ENCODE results near the gene VAT1L. TPM values are rescaled to one million over a fixed set of nuclear protein-coding genes. Genes with fewer than 3 reads are reported as not detected.
A peak's percentile ranks its signal among the peaks of the same experiment; 100 is the strongest.

VAT1L gene
- total RNA-seq, 1 donor from 2014 or later, result 58.0 TPM

- DNase-seq (ENCODE audit: low spot score), result peak; percentile 98
Observed at GRCh38 chr16:77834635-77835540, 46.5 kb downstream of the VAT1L start.

- no peak for DNase-seq (ENCODE audit: low spot score)
Observed at GRCh38 chr16:77836801-77837200, 48.4 kb downstream of the VAT1L start.

GRCh38 chr16:77838597-77839255 is 50.4 kb downstream of the VAT1L start:
- DNase-seq (ENCODE audit: low spot score), result no peak

- DNase-seq (ENCODE audit: low spot score), result no peak
Observed at GRCh38 chr16:77840093-77840492, 51.7 kb downstream of the VAT1L start.

GRCh38 chr16:77840673-77841501 is 52.5 kb downstream of the VAT1L start:
- DNase-seq (ENCODE audit: low spot score), result peak; percentile 25

GRCh38 chr16:77841502-77841763 is 53.1 kb downstream of the VAT1L start:
- no peak for DNase-seq (ENCODE audit: low spot score)

GRCh38 chr16:77842468-77842867 is 54.1 kb downstream of the VAT1L start:
- no peak for DNase-seq (ENCODE audit: low spot score)

GRCh38 chr16:77843405-77843804 is 55.0 kb downstream of the VAT1L start:
- DNase-seq (ENCODE audit: low spot score), result no peak

GRCh38 chr16:77844801-77845200 is 56.4 kb downstream of the VAT1L start:
- DNase-seq (ENCODE audit: low spot score), result no peak

- DNase-seq (ENCODE audit: low spot score), result no peak
Observed at GRCh38 chr16:77849646-77850258, 61.4 kb downstream of the VAT1L start.

- DNase-seq (ENCODE audit: low spot score), result no peak
Observed at GRCh38 chr16:77850636-77851333, 62.4 kb downstream of the VAT1L start.

GRCh38 chr16:77853161-77853560 is 64.8 kb downstream of the VAT1L start:
- no peak for DNase-seq (ENCODE audit: low spot score)

GRCh38 chr16:77856438-77857160 is 68.2 kb downstream of the VAT1L start:
- no peak for DNase-seq (ENCODE audit: low spot score)

GRCh38 chr16:77858060-77858459 is 69.7 kb downstream of the VAT1L start:
- DNase-seq (ENCODE audit: low spot score), result no peak

GRCh38 chr16:77859493-77860232 is 71.3 kb downstream of the VAT1L start:
- DNase-seq (ENCODE audit: low spot score), result no peak

- no peak for DNase-seq (ENCODE audit: low spot score)
Observed at GRCh38 chr16:77860953-77861352, 72.6 kb downstream of the VAT1L start.

- no peak for DNase-seq (ENCODE audit: low spot score)
Observed at GRCh38 chr16:77863250-77863649, 74.9 kb downstream of the VAT1L start.

- no peak for DNase-seq (ENCODE audit: low spot score)
Observed at GRCh38 chr16:77866752-77867151, 78.4 kb downstream of the VAT1L start.

GRCh38 chr16:77868052-77868451 is 79.7 kb downstream of the VAT1L start:
- no peak for DNase-seq (ENCODE audit: low spot score)

- DNase-seq (ENCODE audit: low spot score), result no peak
Observed at GRCh38 chr16:77868478-77868877, 80.1 kb downstream of the VAT1L start.

Measured in umbilical cord (tissue), 2 donors.